Epithelial cell of esophagus (primary cell): ENCODE results near the gene MACROD2.

ENCODE experiments used
- DNase-seq: peaks from one replicate; pipeline ENCODE4 v3.0.0; 2010; ENCODE audit warnings: low read depth
- H3K4me3 ChIP-seq: 2 replicates; pipeline ENCODE4 v1.5.1; 2011; ENCODE audit warnings: mild to moderate bottlenecking, low read length, control low read depth
- TF ChIP-seq, protein P1 (sequence below): IDR thresholded peaks from 2 replicates; pipeline ENCODE4 v1.5.1; 2011; ENCODE audit warnings: low read depth, mild to moderate bottlenecking, low read length, control low read depth, inconsistent platforms; ENCODE audit not compliant: insufficient read depth; ENCODE audit errors: missing control alignments

The MACROD2 gene

DNA sequence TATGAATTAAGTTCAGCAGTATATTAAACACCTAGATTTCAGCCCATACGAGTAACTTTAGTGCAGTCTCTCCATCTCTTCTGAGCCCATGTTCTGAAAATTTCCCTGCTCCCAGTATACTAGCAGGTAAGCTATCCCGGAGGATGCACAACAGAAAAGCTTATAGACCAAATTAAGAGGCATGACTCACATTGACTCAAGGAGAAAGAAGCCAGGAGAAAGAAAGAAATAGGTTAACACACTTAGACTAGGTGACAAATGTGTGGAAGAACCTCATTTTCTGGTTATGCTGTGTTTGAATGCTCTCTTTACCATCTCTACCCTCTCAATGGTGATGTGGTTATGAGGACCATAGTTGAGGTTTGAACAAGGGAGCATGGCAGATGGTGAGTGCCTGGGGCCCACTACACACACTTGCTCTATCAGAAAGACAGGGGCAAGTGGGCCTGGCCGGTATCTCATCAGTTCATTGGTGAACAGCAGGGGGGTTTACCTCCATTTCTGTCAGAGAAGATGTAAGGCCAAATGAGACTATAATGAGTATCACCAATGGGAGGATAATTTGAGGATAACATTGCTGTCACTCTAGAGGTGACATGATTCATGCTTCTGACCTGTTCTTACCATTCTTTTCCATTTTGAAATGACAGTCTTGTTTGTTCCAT, 1244.4 kb downstream of the MACROD2 start:
- DNase-seq = peak; percentile 55
- H3K4me3 ChIP-seq = no peak overlapping the region
- TF ChIP-seq, protein P1, sequence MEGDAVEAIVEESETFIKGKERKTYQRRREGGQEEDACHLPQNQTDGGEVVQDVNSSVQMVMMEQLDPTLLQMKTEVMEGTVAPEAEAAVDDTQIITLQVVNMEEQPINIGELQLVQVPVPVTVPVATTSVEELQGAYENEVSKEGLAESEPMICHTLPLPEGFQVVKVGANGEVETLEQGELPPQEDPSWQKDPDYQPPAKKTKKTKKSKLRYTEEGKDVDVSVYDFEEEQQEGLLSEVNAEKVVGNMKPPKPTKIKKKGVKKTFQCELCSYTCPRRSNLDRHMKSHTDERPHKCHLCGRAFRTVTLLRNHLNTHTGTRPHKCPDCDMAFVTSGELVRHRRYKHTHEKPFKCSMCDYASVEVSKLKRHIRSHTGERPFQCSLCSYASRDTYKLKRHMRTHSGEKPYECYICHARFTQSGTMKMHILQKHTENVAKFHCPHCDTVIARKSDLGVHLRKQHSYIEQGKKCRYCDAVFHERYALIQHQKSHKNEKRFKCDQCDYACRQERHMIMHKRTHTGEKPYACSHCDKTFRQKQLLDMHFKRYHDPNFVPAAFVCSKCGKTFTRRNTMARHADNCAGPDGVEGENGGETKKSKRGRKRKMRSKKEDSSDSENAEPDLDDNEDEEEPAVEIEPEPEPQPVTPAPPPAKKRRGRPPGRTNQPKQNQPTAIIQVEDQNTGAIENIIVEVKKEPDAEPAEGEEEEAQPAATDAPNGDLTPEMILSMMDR = no peak

DNA sequence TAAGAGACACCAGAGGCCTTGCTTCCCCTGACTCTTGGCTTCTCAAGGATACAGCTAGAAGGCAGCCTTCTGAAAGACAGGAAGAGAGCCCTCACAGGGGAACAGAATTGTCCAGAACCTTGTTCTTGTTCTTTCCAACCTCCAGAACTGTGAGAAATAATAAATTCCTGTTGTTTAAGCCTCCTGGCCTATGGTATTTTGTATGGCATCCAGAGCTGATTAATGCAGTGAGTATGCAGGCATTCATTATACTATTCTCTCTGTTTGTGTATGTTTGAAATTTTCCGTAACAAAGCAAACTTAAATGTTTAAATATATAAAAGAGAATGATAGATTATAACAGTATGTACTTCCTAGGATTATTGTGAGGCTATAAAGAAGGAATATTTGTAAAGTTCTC, 1245.5 kb downstream of the MACROD2 start:
- H3K4me3 ChIP-seq = no peak overlapping the region
- DNase-seq = no peak
- TF ChIP-seq, protein P1 = no peak

DNA sequence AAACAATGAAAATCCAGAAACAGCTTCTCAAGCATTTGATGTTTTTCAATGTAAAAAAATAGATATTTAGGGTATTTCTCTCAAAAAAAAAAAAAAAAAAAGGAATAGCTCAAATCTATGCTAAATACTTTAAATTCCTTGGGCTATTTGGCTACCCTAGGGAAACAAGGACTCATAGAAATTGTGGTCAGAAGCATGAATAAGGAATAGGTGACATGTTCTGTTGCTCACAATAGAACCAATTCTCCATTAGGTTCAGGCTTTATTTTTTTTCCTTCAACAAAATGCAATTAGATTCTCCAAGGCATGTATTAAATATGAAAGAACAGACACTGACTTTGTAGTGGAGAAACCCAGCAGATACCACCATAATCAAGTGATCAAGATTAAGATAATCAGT, 1246.4 kb downstream of the MACROD2 start:
- no peak overlapping the region for H3K4me3 ChIP-seq
- DNase-seq = no peak
- TF ChIP-seq, protein P1 = no peak

DNA sequence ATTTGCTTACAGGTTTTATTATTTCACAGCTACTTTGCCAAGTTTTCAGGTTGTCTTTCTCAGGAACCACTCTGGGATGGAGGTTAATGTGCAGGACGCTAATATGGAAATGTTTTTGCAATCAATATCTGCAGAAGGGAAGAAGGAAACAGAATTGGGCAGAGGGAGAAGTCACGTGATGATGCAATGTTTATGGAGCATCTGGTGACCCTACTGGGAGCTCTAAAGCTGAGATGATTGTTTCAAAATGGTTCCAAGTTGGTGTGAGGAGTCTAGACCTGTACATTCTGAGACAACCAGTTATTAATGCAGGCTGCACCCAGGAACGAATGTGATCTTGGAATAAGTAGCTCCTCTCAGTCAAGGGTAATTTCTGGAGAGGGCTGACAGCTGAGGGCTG, 1247.5 kb downstream of the MACROD2 start:
- TF ChIP-seq, protein P1 = no peak
- H3K4me3 ChIP-seq = no peak overlapping the region

DNA sequence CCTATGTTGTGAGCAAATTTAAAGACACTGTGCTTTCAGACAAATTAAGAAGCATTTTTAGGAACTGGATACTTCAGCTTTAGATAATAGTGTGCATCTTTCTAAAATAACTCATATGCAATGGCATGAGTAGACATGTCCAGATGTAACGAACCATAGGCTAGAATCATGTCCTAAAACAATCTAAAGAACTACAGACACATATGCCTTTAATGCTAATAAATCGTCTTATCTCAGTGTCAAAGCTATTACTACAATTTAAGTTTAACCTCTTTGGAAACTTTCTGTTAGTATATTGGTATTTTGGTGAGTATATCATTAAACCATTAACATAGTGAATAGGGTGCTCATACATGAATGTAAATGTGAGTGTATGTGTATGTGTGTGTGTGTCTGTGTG, 1250.6 kb downstream of the MACROD2 start:
- no peak overlapping the region for H3K4me3 ChIP-seq
- DNase-seq = peak; percentile 51
- TF ChIP-seq, protein P1 = no peak

More for the DNA sequence above, 1247.5 kb downstream of the MACROD2 start:
- DNase-seq = no peak

DNA sequence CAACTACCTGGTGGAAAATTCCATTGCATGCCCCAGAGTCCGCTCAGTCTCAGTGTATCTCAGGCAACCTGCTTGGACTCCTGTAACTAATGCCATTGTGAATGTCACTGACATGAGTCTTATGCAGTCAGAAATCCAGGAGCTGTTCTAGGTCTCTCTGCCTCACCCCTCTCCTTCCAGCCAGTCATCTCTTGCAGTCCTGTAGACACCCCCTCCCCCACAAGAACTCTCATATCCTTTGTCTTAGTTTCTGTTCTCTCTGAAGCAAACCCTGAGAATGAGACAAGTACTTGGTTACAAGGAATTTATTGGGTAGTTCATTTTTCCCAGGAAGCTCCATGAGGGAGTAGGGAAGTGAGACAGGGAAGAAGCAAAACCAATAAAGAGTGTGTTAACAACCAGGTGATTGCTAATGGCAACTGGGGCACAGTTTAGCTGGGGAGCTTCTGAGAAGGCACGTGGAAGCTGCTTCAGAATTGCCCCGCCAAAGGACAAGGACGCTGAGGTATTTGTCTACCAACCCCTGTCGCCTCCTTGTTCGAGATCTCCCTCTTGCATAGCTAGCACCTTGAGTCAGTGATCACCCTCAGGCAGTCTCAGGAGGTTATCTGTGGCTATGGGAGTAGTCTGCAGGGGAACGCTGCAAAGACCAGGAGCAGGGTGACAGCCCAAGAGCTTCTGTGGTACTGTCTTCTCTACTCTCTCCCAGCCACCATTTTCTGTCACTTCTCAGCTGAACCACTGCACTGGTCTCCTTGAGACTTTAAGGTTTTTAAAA, 1253.5 kb downstream of the MACROD2 start:
- peak; percentile 35 for DNase-seq
- TF ChIP-seq, protein P1 = no peak
- no peak overlapping the region for H3K4me3 ChIP-seq
